Measurements from ENCODE around the gene CEP112. TPM values are rescaled to one million over a fixed set of nuclear protein-coding genes. Genes with fewer than 3 reads are reported as not detected.
"Not testable (repeated sequence)": the region's sequence is repeated elsewhere in the genome, so short reads cannot be mapped to it uniquely, and the experiment has no call there.

Gene CEP112
- total RNA-seq, 4 donors from 2014 or later = 0.53 to 41.3 (median 5.7) TPM

- H3K4me1 ChIP-seq = no peaks in the 10 kb centered on the region
- no peaks in the 10 kb centered on the region for H3K9me3 ChIP-seq
- H3K27ac ChIP-seq = no peak overlapping the region
- DNase-seq = no peak
- no peaks in the 10 kb centered on the region for H3K27me3 ChIP-seq
- H3K36me3 ChIP-seq = no peaks in the 10 kb centered on the region
- no peak for TF ChIP-seq POLR2A (IDR thresholded peaks at IDR 0.05)
- TF ChIP-seq CTCF (IDR thresholded peaks at IDR 0.05) = no peak
- no peak overlapping the region for H3K4me3 ChIP-seq
These were observed 343.2 kb downstream of the CEP112 start for GRCh38 chr17:65848751-65849150.

GRCh38 chr17:65841089-65841488 lies 350.8 kb downstream of the CEP112 start:
- Histone ChIP-seq H3K4me1 (no peaks in the 10 kb centered on the region), H3K4me3 (no peak overlapping the region), H3K36me3 (no peaks in the 10 kb centered on the region), H3K9me3 (no peaks in the 10 kb centered on the region), H3K27me3 (no peaks in the 10 kb centered on the region), H3K27ac (no peak overlapping the region)
- TF ChIP-seq POLR2A (IDR thresholded peaks at IDR 0.05) = no peak
- no peak for TF ChIP-seq CTCF (IDR thresholded peaks at IDR 0.05)
- DNase-seq = no peak

- not testable (repeated sequence) for DNase-seq, H3K4me3 ChIP-seq, H3K27me3 ChIP-seq, H3K36me3 ChIP-seq, H3K27ac ChIP-seq, H3K4me1 ChIP-seq
- peaks cover 0 to 16% (median 2%) of the 10 kb centered on the region in 4 donors for H3K9me3 ChIP-seq
These were observed 354.7 kb downstream of the CEP112 start for GRCh38 chr17:65837232-65837631.

- Histone ChIP-seq H3K4me1 (no peaks in the 10 kb centered on the region), H3K36me3 (no peaks in the 10 kb centered on the region), H3K4me3 (no peak overlapping the region), H3K27ac (no peak overlapping the region), H3K27me3 (no peaks in the 10 kb centered on the region), H3K9me3 (peaks cover 0 to 19% (median 2%) of the 10 kb centered on the region in 4 donors)
- no peak for TF ChIP-seq CTCF (IDR thresholded peaks at IDR 0.05)
- TF ChIP-seq POLR2A (IDR thresholded peaks at IDR 0.05) = no peak
- DNase-seq = no peak
These were observed 358.7 kb downstream of the CEP112 start for GRCh38 chr17:65833214-65833613.

- Histone ChIP-seq H3K9me3 (peaks cover 0 to 19% (median 2%) of the 10 kb centered on the region in 4 donors), H3K4me3 (no peak overlapping the region), H3K27ac (no peak overlapping the region), H3K27me3 (no peaks in the 10 kb centered on the region), H3K36me3 (no peaks in the 10 kb centered on the region), H3K4me1 (no peaks in the 10 kb centered on the region)
- DNase-seq = no peak
- TF ChIP-seq POLR2A (IDR thresholded peaks at IDR 0.05) (no peak), CTCF (IDR thresholded peaks at IDR 0.05) (no peak)
These were observed 361.6 kb downstream of the CEP112 start for GRCh38 chr17:65830356-65830755.

GRCh38 chr17:65826577-65826976 lies 365.4 kb downstream of the CEP112 start:
- H3K9me3 ChIP-seq, H3K4me1 ChIP-seq, H3K27ac ChIP-seq, H3K36me3 ChIP-seq, H3K27me3 ChIP-seq, DNase-seq, H3K4me3 ChIP-seq: not testable (repeated sequence)

- TF ChIP-seq CTCF (IDR thresholded peaks at IDR 0.05) (no peak), POLR2A (IDR thresholded peaks at IDR 0.05) (no peak)
- Histone ChIP-seq H3K9me3 (no peaks in the 10 kb centered on the region), H3K27ac (no peak overlapping the region), H3K4me1 (no peaks in the 10 kb centered on the region), H3K36me3 (peaks cover 0 to 4% (median 0%) of the 10 kb centered on the region in 3 donors), H3K4me3 (no peak overlapping the region), H3K27me3 (no peaks in the 10 kb centered on the region)
- DNase-seq = no peak
These were observed 367.0 kb downstream of the CEP112 start for GRCh38 chr17:65824901-65825300.
